Measurements from ENCODE around the gene SLC25A39. TPM values are rescaled to one million over a fixed set of nuclear protein-coding genes. Genes with fewer than 3 reads are reported as not detected.
"Not testable (repeated sequence)": the region's sequence is repeated elsewhere in the genome, so short reads cannot be mapped to it uniquely, and the experiment has no call there.

Gene SLC25A39
- polyA plus RNA-seq (ENCODE audit: insufficient read length in 10 of 10), result 100 to 1,000 TPM in 1 of 10 donors, 10 to 100 TPM in 9; 41.1 to 125 (median 66.1) TPM
- long read RNA-seq, donor 1, transcript SLC25A39-202 (12 exons, 1,565 nt), result minor isoform, 6 of 135 reads
- long read RNA-seq, donor 1, transcript SLC25A39-201 (12 exons, 1,607 nt), result major isoform, 11 of 135 reads
- long read RNA-seq, donor 1, partial matches to known transcripts, result 93 of 135 reads
- long read RNA-seq, donor 1, other reads (novel, unspliced or antisense), result 23 of 135 reads
- long read RNA-seq, donor 2, transcript SLC25A39-201 (12 exons, 1,607 nt), result major isoform, 5 of 6 reads
- long read RNA-seq, donor 2, partial matches to known transcripts, result 0 of 6 reads
- long read RNA-seq, donor 2, other reads (novel, unspliced or antisense), result 0 of 6 reads
- long read RNA-seq, donor 3, result 0 reads
- long read RNA-seq, donor 4, transcript SLC25A39-201 (12 exons, 1,607 nt), result major isoform, 14 of 17 reads
- long read RNA-seq, donor 4, partial matches to known transcripts, result 0 of 17 reads
- long read RNA-seq, donor 4, other reads (novel, unspliced or antisense), result 0 of 17 reads
- long read RNA-seq, donor 5, transcript SLC25A39-201 (12 exons, 1,607 nt), result major isoform, 23 of 30 reads
- long read RNA-seq, donor 5, partial matches to known transcripts, result 0 of 30 reads
- long read RNA-seq, donor 5, other reads (novel, unspliced or antisense), result 0 of 30 reads
- long read RNA-seq, donor 6, transcript SLC25A39-201 (12 exons, 1,607 nt), result major isoform, 15 of 19 reads
- long read RNA-seq, donor 6, partial matches to known transcripts, result 0 of 19 reads
- long read RNA-seq, donor 6, other reads (novel, unspliced or antisense), result 0 of 19 reads
- long read RNA-seq, donor 7, transcript SLC25A39-201 (12 exons, 1,607 nt), result major isoform, 11 of 20 reads
- long read RNA-seq, donor 7, transcript SLC25A39-202 (12 exons, 1,565 nt), result minor isoform, 7 of 20 reads
- long read RNA-seq, donor 7, partial matches to known transcripts, result 0 of 20 reads
- long read RNA-seq, donor 7, other reads (novel, unspliced or antisense), result 0 of 20 reads
- long read RNA-seq, donor 8, transcript SLC25A39-201 (12 exons, 1,607 nt), result major isoform, 14 of 17 reads
- long read RNA-seq, donor 8, partial matches to known transcripts, result 0 of 17 reads
- long read RNA-seq, donor 8, other reads (novel, unspliced or antisense), result 0 of 17 reads
- long read RNA-seq, donor 9, transcript SLC25A39-201 (12 exons, 1,607 nt), result major isoform, 7 of 8 reads
- long read RNA-seq, donor 9, partial matches to known transcripts, result 0 of 8 reads
- long read RNA-seq, donor 9, other reads (novel, unspliced or antisense), result 0 of 8 reads

- DNase-seq, result peak; percentile 93 to 97 (median 95)
These were observed at the start of gene SLC25A39 for GRCh38 chr17:44324571-44325275. TSS of gene SLC25A39 (minus strand) at chr17:44324823. CDS start at chr17:44323562, 1,261 bp downstream.

GRCh38 chr17:44372036-44372435, 47.4 kb upstream of the SLC25A39 start:
- DNase-seq, result no peak

GRCh38 chr17:44369414-44370023, 44.9 kb upstream of the SLC25A39 start:
- not testable (repeated sequence) for DNase-seq

GRCh38 chr17:44368391-44369243, 44.0 kb upstream of the SLC25A39 start:
- DNase-seq, result not testable (repeated sequence)

- DNase-seq, result no peak
These were observed 42.8 kb upstream of the SLC25A39 start for GRCh38 chr17:44367231-44367979.

- not testable (repeated sequence) for DNase-seq
These were observed 40.4 kb upstream of the SLC25A39 start for GRCh38 chr17:44365051-44365450.

- DNase-seq, result peak in 2 of 3 donors; percentile 83 to 86
These were observed 39.1 kb upstream of the SLC25A39 start, which contains the start of gene FAM171A2 for GRCh38 chr17:44363613-44364159. TSS of gene FAM171A2 (minus strand) at chr17:44363853. CDS start at chr17:44363714, 139 bp downstream.

- peak in 1 of 3 donors; percentile 70 for DNase-seq
These were observed 38.5 kb upstream of the SLC25A39 start for GRCh38 chr17:44362949-44363612.

GRCh38 chr17:44362459-44362948, 37.9 kb upstream of the SLC25A39 start:
- DNase-seq, result peak in 1 of 3 donors; percentile 41

GRCh38 chr17:44361292-44362260, 37.0 kb upstream of the SLC25A39 start:
- DNase-seq, result peak in 1 of 3 donors; percentile 50

- peak in 1 of 3 donors; percentile 68 for DNase-seq
These were observed 36.2 kb upstream of the SLC25A39 start for GRCh38 chr17:44360826-44361225.

GRCh38 chr17:44360144-44360533, 35.5 kb upstream of the SLC25A39 start:
- DNase-seq, result no peak

GRCh38 chr17:44359458-44360143, 35.0 kb upstream of the SLC25A39 start:
- DNase-seq, result no peak

- DNase-seq, result no peak
These were observed 34.4 kb upstream of the SLC25A39 start for GRCh38 chr17:44359006-44359405.

- DNase-seq, result no peak
These were observed 33.4 kb upstream of the SLC25A39 start for GRCh38 chr17:44358066-44358465.

- no peak for DNase-seq
These were observed 31.6 kb upstream of the SLC25A39 start for GRCh38 chr17:44356241-44356640.

All from muscle of back (tissue), 13 donors.